Hematopoietic multipotent progenitor cell treated with erythropoietin and hydrocortisone succinate and interleukin-3 and kit ligand, for 6 days (in vitro differentiated cells): ENCODE measurements around the gene DHRS3.
A peak's percentile ranks its signal among the peaks of the same experiment; 100 is the strongest.
"Not testable (repeated sequence)": the region's sequence is repeated elsewhere in the genome, so short reads cannot be mapped to it uniquely, and the experiment has no call there.

Source experiments
- DNase-seq: peaks from one replicate; pipeline ENCODE4 v3.0.0-alpha.2; 2015

Gene DHRS3

GRCh38 chr1:12573015-12573825 lies 44.8 kb downstream of the DHRS3 start:
- DNase-seq = no peak

- DNase-seq = no peak
These were observed 45.5 kb downstream of the DHRS3 start for GRCh38 chr1:12572522-12572921.

- DNase-seq = no peak
These were observed 47.7 kb downstream of the DHRS3 start for GRCh38 chr1:12570291-12570690.

- no peak for DNase-seq
These were observed 49.8 kb downstream of the DHRS3 start for GRCh38 chr1:12568009-12568767.

GRCh38 chr1:12567288-12567819 lies 50.7 kb downstream of the DHRS3 start:
- no peak for DNase-seq

GRCh38 chr1:12566484-12567287 lies 51.3 kb downstream of the DHRS3 start:
- peak; percentile 11 for DNase-seq

GRCh38 chr1:12565966-12566352 lies 52.1 kb downstream of the DHRS3 start:
- no peak for DNase-seq

- no peak for DNase-seq
These were observed 52.7 kb downstream of the DHRS3 start for GRCh38 chr1:12565094-12565965.

- DNase-seq = not testable (repeated sequence)
These were observed 53.8 kb downstream of the DHRS3 start for GRCh38 chr1:12564251-12564650.

GRCh38 chr1:12562955-12563576 lies 54.9 kb downstream of the DHRS3 start:
- DNase-seq = no peak

GRCh38 chr1:12561121-12561520 lies 56.9 kb downstream of the DHRS3 start:
- DNase-seq = no peak

GRCh38 chr1:12556957-12557935 lies 60.8 kb downstream of the DHRS3 start:
- no peak for DNase-seq

- no peak for DNase-seq
These were observed 61.6 kb downstream of the DHRS3 start for GRCh38 chr1:12556368-12556930.

GRCh38 chr1:12555411-12556367 lies 62.3 kb downstream of the DHRS3 start:
- no peak for DNase-seq

GRCh38 chr1:12554521-12555305 lies 63.3 kb downstream of the DHRS3 start:
- no peak for DNase-seq

GRCh38 chr1:12553963-12554362 lies 64.0 kb downstream of the DHRS3 start:
- no peak for DNase-seq

- DNase-seq = no peak
These were observed 64.8 kb downstream of the DHRS3 start for GRCh38 chr1:12552951-12553921.
